Measurements from ENCODE around the gene SH3BGRL3.

SH3BGRL3 gene

DNA sequence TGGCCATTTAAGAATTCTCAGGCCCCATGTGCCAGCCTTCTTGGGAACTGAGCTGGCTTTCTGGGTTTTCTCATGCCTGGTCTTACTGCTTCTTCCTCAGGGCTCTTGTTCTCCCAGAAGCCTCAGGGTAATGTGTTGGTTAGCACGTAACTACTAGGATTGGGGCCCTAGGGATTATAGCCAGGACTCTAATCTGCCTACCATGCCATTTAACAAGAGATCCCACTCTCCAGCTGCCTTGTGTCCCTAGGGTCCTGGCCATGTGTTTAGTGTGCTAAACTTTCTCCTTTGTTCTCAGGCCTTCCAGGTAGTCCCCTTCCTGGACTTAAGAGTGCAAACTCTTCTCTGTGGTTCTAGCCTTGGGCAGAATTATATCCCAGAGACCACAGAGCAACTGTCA is 2.2 kb upstream of the SH3BGRL3 start:
- no peak for DNase-seq (ENCODE audit: low read depth, low spot score)

GRCh38 chr1:26278303-26278702 is 1.6 kb upstream of the SH3BGRL3 start:
- no peak for DNase-seq (ENCODE audit: low read depth, low spot score)

DNA sequence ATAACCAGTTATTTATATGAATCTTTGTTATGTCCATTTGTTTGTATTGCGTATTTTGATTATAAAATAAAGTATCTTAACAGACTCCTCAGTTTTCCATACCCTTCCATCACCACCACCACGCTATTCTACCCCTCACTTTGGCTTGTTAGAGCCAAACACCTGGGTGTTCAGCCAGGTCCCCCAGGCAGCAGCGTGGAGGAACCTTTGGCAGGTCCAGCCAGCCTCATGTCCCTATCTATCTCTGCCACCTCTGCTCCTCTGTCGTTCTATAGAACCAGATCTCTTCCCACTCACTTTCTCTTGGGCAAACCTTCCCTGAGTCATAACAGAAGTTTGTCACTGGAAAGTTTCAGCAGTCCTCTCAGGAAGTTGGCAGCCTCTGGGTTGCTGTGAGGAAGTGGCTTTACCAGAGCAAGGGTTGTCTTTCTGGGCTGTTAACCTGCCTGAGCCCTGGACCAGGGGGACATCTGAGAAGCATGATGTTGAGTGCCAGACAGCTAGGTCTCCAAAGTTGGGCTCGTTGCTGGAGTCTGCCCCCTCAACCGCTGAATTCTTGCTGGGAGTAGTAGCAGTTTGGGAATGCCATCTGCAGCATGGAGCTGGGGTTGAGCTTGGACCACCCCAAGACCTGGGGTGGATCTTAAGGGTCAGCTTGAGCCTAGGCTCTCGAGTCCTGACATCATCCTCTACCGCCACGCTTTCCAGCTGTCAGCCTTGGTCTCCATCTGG is 996 bp upstream of the SH3BGRL3 start:
- no peak for DNase-seq (ENCODE audit: low read depth, low spot score)

- no peak for DNase-seq (ENCODE audit: low read depth, low spot score)
Measured at GRCh38 chr1:26280333-26281042, 602 bp downstream of the SH3BGRL3 start.

GRCh38 chr1:26281091-26281958 is 1.4 kb downstream of the SH3BGRL3 start:
- DNase-seq (ENCODE audit: low read depth, low spot score): no peak

DNA sequence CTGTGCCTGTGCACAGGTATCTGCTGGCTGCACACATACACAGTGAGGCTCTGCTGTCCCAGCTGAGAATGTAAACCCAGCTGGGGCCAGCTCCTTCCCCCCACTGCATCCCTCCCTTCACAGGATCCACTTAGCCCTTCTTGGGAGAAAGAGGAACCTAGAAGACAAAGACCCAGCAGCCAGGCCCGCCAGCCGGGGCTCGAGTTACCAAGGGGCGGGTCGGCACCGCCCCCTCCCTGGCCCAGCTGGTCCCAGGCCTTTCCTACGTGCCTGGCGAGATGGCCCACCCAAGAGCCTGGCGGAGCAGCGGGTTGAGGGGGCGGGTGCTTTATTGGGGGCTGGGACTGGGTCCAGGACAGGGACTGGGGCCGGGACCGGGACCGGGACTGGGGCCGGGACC is 2.1 kb downstream of the SH3BGRL3 start:
- no peak for DNase-seq (ENCODE audit: low read depth, low spot score)

- DNase-seq (ENCODE audit: low read depth, low spot score): no peak
Measured at GRCh38 chr1:26282401-26282918, 2.6 kb downstream of the SH3BGRL3 start.

DNA sequence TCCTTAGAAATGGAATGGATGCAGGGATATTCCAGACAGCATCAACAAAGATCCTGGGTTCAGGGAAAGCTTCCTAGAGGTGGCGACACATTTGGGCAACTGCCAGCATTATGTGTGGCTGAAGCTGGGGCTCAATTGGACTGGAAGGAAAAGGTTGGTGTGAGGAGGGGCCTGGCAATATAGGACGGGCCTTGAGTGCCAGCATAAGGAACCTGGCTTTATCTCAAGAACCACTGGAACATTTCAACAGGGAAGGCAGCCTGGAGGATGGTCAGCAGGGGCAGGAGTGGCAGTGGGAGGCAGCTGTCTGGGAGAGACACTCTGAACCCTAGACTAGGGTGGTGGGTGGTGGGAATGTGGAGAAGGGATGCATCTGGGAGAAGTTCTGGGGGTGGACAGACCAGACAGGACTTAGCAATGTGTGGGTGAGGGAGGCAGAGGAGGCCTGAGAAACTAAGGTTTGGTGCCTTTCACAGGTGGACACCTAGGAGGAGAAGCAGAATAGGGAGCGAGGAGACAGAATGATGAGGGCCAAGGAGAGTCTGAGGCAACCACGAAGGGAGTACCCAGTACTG is 3.5 kb downstream of the SH3BGRL3 start:
- no peak for DNase-seq (ENCODE audit: low read depth, low spot score)

DNA sequence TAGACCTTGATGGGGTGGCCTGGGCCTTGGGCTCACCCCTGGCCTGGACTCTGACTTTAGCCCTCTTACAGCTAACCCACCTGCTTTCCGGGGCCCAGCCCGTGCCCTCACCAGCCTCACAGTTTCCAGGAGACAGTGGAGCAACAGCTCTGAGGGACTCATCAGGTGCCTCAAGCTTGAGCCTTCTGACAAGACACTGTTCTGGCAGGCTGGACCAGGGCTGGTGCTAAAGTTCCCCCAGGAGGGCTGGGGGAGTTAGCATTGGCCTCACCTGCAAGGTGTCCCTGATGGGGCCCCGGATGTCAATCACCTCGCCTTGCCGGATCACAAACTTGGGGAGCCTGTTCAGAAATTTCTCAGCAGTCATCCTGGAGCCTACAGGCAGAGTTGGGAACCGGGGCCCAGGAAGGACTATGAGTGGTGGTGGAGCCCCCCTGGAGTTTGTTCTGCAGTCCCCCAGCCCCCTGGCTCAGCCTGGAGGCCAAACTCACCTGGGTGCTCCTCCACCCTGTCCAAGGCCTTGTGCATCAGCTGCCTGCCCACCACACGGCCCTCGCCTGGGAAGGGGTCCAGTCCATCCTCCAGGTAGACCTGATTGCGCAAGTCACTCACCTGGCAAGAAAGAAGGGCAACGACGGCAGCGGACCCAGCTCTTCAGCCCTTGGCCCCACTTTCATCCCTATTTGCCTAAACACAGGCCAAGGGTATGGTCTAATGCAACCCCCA is 4.1 kb downstream of the SH3BGRL3 start:
- no peak for DNase-seq (ENCODE audit: low read depth, low spot score)

- DNase-seq (ENCODE audit: low read depth, low spot score): peak; percentile 97
Measured at GRCh38 chr1:26284597-26285347, 4.9 kb downstream of the SH3BGRL3 start.

DNA sequence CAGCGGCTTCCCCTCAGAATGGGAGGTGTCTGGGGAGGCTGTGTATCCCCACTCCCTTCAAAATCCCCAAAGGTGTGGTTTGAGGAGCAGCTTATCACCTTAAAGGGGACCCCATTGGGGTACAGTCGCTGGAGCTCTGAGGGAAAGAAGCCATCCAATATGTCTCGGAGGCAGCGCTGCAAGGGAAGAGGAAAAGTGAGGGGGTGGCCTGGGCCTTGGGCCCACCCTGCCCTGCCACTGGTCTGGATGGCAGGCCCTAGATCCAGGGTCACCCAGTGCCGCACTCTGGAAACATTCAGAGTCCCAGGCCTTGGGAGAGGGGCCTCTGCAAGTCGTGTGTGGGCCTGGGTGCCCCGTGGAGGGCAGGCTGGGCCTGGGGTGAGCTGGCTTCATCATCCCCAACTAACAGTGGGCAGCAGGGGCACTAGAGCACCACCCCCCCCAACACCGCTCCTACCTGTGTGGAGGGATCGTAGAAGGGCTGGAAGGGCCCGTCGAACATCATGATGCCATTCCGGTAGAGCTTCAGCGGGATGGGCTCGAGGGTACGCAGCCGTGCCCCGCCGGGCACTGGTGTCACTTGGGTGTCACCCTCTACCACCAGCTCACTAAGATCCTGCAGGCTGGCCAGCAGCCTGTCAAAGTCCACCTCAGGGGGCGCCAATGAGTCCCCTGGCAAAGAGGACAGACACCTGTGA is 5.6 kb downstream of the SH3BGRL3 start:
- DNase-seq (ENCODE audit: low read depth, low spot score): no peak

DNA sequence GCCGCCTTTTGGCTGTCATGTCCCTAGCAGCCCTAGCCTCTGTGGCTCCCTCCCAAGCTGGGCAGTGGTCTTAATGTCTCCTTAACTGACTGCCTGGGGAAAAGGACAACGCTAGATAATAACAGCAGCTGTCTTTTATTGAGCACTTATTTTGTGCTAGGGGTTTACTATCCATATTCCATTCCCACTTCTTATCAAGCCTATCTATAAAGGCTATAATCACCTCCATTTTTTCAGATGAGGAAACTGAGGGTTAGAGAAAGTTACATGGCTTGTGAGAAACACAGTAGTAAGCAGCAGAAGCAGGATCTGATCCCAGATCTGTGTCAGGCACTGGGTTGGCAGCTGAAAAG is 6.2 kb downstream of the SH3BGRL3 start:
- no peak for DNase-seq (ENCODE audit: low read depth, low spot score)

DNA sequence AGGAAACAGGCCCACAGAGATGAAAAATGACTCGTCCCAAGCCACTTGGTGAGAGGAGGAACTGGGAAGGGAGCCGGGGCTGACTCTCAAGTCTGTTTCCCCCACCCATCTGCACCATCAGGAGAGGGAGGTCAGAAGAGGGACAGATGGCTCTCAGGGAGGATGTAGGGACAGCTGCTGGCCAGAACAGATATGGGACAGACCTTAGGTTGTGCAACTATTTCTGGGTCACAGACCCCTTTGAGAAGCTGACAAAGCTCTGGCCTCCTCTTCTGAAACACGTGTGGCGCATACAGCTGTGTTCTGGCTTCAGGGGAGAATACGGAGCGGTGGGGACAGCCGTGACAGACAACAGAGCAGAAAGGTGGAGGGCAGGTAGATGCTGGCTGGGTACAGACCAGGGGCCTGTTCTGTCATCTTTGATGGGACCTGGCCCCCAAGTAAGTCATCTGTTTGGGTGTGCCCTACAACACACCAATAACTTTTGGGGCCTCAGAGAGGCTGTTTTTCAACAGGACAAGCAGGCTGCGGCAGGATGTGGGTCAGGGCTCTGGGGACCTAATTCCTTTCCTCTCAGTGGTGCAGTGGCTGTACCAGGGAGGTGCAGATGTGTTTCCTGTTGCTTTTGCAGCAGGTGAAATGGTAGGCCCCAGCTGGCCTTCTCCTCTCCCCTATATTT is 7.3 kb downstream of the SH3BGRL3 start:
- no peak for DNase-seq (ENCODE audit: low read depth, low spot score)

DNA sequence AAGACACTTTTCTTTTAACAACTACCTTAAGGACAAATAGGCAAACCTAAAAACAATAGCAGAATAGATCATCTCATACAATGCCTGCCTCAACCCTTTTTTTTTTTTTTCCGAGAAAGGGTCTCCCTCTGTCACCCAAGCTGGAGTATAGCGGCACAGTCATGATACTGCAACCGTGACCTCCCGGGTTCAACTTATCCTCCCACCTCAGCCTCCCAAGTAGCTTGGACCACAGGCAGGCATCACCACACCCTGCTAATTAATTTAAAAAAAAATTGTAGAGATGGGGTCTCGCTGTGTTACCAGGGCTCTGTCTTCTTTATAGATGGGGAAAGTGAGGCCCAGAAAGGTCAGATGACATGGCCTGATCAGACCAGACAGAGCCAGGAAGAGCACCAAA is 7.9 kb downstream of the SH3BGRL3 start:
- DNase-seq (ENCODE audit: low read depth, low spot score): no peak

DNA sequence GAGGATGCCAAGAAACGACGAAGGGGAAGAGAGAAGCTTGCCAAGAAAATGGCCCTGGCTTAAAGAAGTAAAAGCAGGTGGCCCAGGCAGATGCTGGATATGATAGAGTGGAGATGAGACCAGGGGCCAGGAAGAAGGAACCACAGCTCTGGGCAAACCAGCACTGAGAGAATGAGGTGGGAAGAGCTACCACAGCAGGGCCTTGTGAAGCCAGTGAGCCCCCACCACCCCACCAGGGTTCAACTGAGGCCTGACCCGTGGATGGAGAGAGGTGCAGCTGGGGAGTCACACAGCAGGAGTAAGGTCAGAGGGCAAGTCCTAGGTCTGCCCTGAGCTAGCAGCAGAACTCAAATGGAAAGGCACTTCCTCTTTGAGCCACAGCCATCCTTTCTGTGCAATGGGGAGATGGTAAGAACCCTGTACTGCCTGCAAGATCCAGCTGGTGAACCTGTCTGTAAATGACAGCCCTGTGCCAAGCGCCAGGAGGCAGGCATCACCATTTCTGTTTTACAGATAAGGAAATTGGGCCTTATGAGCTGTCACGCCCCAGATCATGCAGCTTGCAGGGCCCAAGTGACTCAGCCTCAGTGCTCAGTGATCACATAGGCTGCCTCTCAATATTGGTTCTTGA is 8.5 kb downstream of the SH3BGRL3 start:
- no peak for DNase-seq (ENCODE audit: low read depth, low spot score)

DNA sequence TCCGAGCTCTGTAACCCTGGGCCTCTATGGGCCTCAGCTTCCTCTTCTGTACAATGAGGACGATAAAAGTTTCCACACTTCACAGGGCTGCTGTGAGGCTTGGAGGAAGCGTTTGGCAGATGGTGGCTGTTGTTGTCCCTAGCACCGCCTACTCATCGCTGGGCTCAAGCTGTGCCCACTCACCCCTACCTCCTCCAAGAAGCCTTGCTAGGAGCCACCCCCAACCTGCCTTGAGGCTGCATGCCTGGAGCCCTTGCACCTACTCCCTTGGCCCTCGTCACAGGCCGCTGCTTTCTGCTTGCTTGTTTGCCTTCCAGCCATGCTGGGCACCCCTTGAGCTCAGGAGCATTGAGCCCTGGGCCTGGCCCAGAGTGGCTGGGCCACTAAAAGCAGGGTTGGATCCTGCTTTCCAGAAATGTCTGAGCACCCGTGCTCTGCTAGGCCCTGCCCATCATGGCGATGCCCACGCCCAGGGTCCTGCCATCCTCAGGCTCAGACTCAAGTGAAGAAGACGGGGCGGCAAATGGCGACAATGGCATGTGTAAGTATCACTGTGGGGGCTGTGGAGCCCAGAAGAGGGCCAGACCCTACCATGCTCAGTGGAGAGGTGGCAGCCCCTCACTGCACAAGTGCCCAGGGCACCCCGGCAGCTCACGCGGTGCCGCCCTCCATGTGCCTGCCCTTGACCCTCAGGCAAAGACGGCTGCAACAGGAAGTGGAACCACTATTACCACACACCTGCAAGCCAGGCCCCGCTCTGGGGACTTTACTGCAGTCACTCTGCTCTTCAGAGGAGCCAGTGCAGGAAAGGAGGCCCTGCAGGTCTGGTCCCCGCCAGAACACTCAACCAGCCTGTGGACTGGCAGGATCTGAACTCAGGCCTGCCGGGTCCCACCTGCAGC is 9.5 kb downstream of the SH3BGRL3 start:
- DNase-seq (ENCODE audit: low read depth, low spot score): no peak

- DNase-seq (ENCODE audit: low read depth, low spot score): no peak
Measured at GRCh38 chr1:26290122-26290881, 10.4 kb downstream of the SH3BGRL3 start.
